IMR-90 (cell line): ENCODE measurements around the gene CASP3. TPM values are rescaled to one million over a fixed set of nuclear protein-coding genes. Genes with fewer than 3 reads are reported as not detected.

ENCODE experiments used
- ATAC-seq: fragments of 200-7000 bp; cut with Tn5 transposase; 2 replicates; pipeline ENCODE4 v1.9.1; 2020; ENCODE audit warnings: low read depth, mild to moderate bottlenecking, moderate library complexity
- BruUV-seq: library from RNA; stranded (reverse); fragments of 400-500 nt; replicated peaks from 2 replicates; lab custom pipeline; 2021; lab: Mats Ljungman, UMichigan
- CTCF ChIA-PET: fragments of 300-600 bp; formaldehyde crosslinking; extraction: SDS; loops from one replicate; lab custom pipeline; 2021; ENCODE audit warnings: antibody characterized with exemption; lab: Yijun Ruan, JAX
- POLR2A ChIA-PET: fragments of 300-600 bp; sonication (Branson Sonifier 250); formaldehyde crosslinking; loops from one replicate; lab custom pipeline; 2022; ENCODE audit warnings: antibody characterized with exemption; ENCODE audit not compliant: unreplicated experiment; lab: Charles Lee
- DNase-seq: peaks from one replicate; pipeline ENCODE4 v3.0.0; 2013
- H2AFZ ChIP-seq: replicated peaks from 2 replicates; pipeline ENCODE3; 2013; ENCODE audit warnings: low read length, mild to moderate bottlenecking; ENCODE audit not compliant: poor library complexity
- H2AK5ac ChIP-seq: 2 replicates; pipeline ENCODE4 v1.6.1; 2013; ENCODE audit warnings: low read depth, low read length, inconsistent platforms
- H2AK9ac ChIP-seq: replicated peaks from 2 replicates; pipeline ENCODE3; 2013; ENCODE audit warnings: mild to moderate bottlenecking, low read depth, low read length, moderate library complexity; ENCODE audit not compliant: poor library complexity
- H2BK120ac ChIP-seq: 2 replicates; pipeline ENCODE4 v1.6.1; 2013; ENCODE audit warnings: low read depth, low read length, inconsistent platforms
- H2BK15ac ChIP-seq: 3 replicates; pipeline ENCODE4 v1.6.1; 2013; ENCODE audit warnings: low read depth, low read length, inconsistent platforms
- H2BK20ac ChIP-seq: 2 replicates; pipeline ENCODE4 v1.6.1; 2013; ENCODE audit warnings: low read depth, mild to moderate bottlenecking, inconsistent platforms, low read length, moderate library complexity
- H2BK5ac ChIP-seq: 2 replicates; pipeline ENCODE4 v1.6.1; 2013; ENCODE audit warnings: mild to moderate bottlenecking, low read depth, low read length, inconsistent platforms; ENCODE audit not compliant: poor library complexity, severe bottlenecking
- H3K14ac ChIP-seq: replicated peaks from 2 replicates; pipeline ENCODE4 v1.6.1; 2013; ENCODE audit warnings: low read depth, low read length, inconsistent platforms
- H3K18ac ChIP-seq: 2 replicates; pipeline ENCODE4 v1.6.1; 2013; ENCODE audit warnings: low read depth, low read length, control low read depth
- H3K23ac ChIP-seq: 2 replicates; pipeline ENCODE4 v1.6.1; 2013; ENCODE audit warnings: low read depth, low read length, inconsistent platforms
- H3K27ac ChIP-seq: 2 replicates; pipeline ENCODE4 v1.5.1; 2013; ENCODE audit warnings: mild to moderate bottlenecking, control low read depth, low read length; ENCODE audit not compliant: insufficient read depth
- H3K27me3 ChIP-seq: 2 replicates; pipeline ENCODE4 v1.6.1; 2013; ENCODE audit warnings: low read length; ENCODE audit not compliant: control insufficient read depth, insufficient read depth
- H3K36me3 ChIP-seq: 2 replicates; pipeline ENCODE4 v1.6.1; 2013; ENCODE audit warnings: low read length, mixed read lengths; ENCODE audit not compliant: control insufficient read depth, insufficient read depth
- H3K4ac ChIP-seq: 2 replicates; pipeline ENCODE4 v1.6.1; 2013; ENCODE audit warnings: low read depth, low read length, inconsistent platforms
- H3K4me1 ChIP-seq: 2 replicates; pipeline ENCODE4 v1.6.1; 2013; ENCODE audit warnings: low read length, mixed read lengths; ENCODE audit not compliant: control insufficient read depth, insufficient read depth
- H3K4me2 ChIP-seq: 2 replicates; pipeline ENCODE4 v1.6.1; 2013; ENCODE audit warnings: low read depth, mild to moderate bottlenecking, control low read depth, low read length, moderate library complexity
- H3K4me3 ChIP-seq: 2 replicates; pipeline ENCODE4 v1.5.1; 2013; ENCODE audit warnings: low read depth, mild to moderate bottlenecking, control low read depth, low read length, moderate library complexity; ENCODE audit not compliant: insufficient read depth
- H3K56ac ChIP-seq: 2 replicates; pipeline ENCODE4 v1.6.1; 2013; ENCODE audit warnings: low read length, inconsistent platforms; ENCODE audit not compliant: insufficient read depth; ENCODE audit errors: extremely low read depth
- H3K79me1 ChIP-seq, 2 experiments: 2 replicates each; pipeline ENCODE4 v1.6.1; 2013; ENCODE audit warnings: low read length in 2 of 2, inconsistent platforms in 1 of 2, low read depth in 1 of 2
- H3K9ac ChIP-seq: 2 replicates; pipeline ENCODE4 v1.6.1; 2013; ENCODE audit warnings: low read depth, low read length, control low read depth
- H3K9me1 ChIP-seq: 2 replicates; pipeline ENCODE4 v1.6.1; 2013; ENCODE audit warnings: low read length, inconsistent platforms; ENCODE audit not compliant: insufficient read depth
- H3K9me3 ChIP-seq: 2 replicates; pipeline ENCODE4 v1.6.1; 2013; ENCODE audit warnings: low read length; ENCODE audit not compliant: control insufficient read depth, insufficient read depth
- H4K20me1 ChIP-seq: 2 replicates; pipeline ENCODE4 v1.6.1; 2013; ENCODE audit warnings: low read length, inconsistent platforms; ENCODE audit not compliant: insufficient read depth
- H4K5ac ChIP-seq: 2 replicates; pipeline ENCODE4 v1.6.1; 2013; ENCODE audit warnings: mild to moderate bottlenecking, low read depth, low read length, control low read depth
- H4K8ac ChIP-seq, 2 experiments: 2 replicates each; pipeline ENCODE4 v1.6.1; 2013; ENCODE audit warnings: low read depth in 2 of 2, low read length in 2 of 2, control low read depth in 1 of 2, inconsistent platforms in 1 of 2
- H4K91ac ChIP-seq: 2 replicates; pipeline ENCODE4 v1.6.1; 2013; ENCODE audit warnings: low read depth, low read length, inconsistent platforms; ENCODE audit not compliant: insufficient read depth
- BHLHE40 ChIP-seq: fragments of 150-350 bp; IDR thresholded peaks from 2 replicates; pipeline ENCODE4 v1.6.1; 2016; ENCODE audit warnings: mild to moderate bottlenecking, low read depth, low read length
- CEBPB ChIP-seq: IDR thresholded peaks from 2 replicates; pipeline ENCODE4 v1.6.1; 2012; ENCODE audit warnings: low read depth, low read length, improper control_type of control experiment
- CHD1 ChIP-seq: IDR thresholded peaks from 2 replicates; pipeline ENCODE4 v1.6.1; 2012; ENCODE audit warnings: low read depth, low read length, improper control_type of control experiment
- ELK1 ChIP-seq: fragments of 150-350 bp; IDR thresholded peaks from 2 replicates; pipeline ENCODE4 v1.6.1; 2016; ENCODE audit warnings: low read depth, mild to moderate bottlenecking, low read length, moderate library complexity, borderline replicate concordance
- FOS ChIP-seq: fragments of 150-350 bp; IDR thresholded peaks from 2 replicates; pipeline ENCODE4 v1.6.1; 2016; ENCODE audit warnings: low read depth, low read length
- MAFK ChIP-seq: IDR thresholded peaks from 2 replicates; pipeline ENCODE4 v1.6.1; 2012; ENCODE audit warnings: low read depth, low read length, improper control_type of control experiment
- MAZ ChIP-seq: IDR thresholded peaks from 2 replicates; pipeline ENCODE4 v1.6.1; 2012; ENCODE audit warnings: low read depth, mild to moderate bottlenecking, low read length, improper control_type of control experiment, moderate library complexity, borderline replicate concordance
- POLR2A ChIP-seq: IDR thresholded peaks from 2 replicates; pipeline ENCODE4 v1.6.1; 2012; ENCODE audit warnings: mild to moderate bottlenecking, low read depth, low read length
- RAD21 ChIP-seq: IDR thresholded peaks from 2 replicates; pipeline ENCODE4 v1.6.1; 2012; ENCODE audit warnings: low read length, improper control_type of control experiment
- RCOR1 ChIP-seq: IDR thresholded peaks from 2 replicates; pipeline ENCODE4 v1.6.1; 2012; ENCODE audit warnings: mild to moderate bottlenecking, low read length, improper control_type of control experiment; ENCODE audit not compliant: insufficient replicate concordance
- RFX5 ChIP-seq: IDR thresholded peaks from 2 replicates; pipeline ENCODE4 v1.8.0; 2012; ENCODE audit warnings: low read depth, mild to moderate bottlenecking, low read length, moderate library complexity
- WGBS, 2 experiments: methylation state at CpG; one replicate each; pipeline versions ENCODE4 v1.1.5 to v1.1.7; 2013; ENCODE audit warnings: missing lambda C conversion rate in 2 of 2; ENCODE audit not compliant: insufficient read length in 1 of 2; ENCODE audit errors: extremely low coverage in 2 of 2; 5-methylcytosine and 5-hydroxymethylcytosine counted together
- dilution Hi-C: fragments of 300-500 bp; cut with HindIII; formaldehyde crosslinking; loops from one replicate; pipeline ENCODE4 v1.14.3; 2018; ENCODE audit warnings: low sequenced_read_pairs; ENCODE audit not compliant: unreplicated experiment
- in situ Hi-C: fragments of 300-500 bp; cut with MboI; formaldehyde crosslinking; loops from 3 replicates; pipeline ENCODE4 v1.14.3; 2019; ENCODE audit warnings: low sequenced_read_pairs, inconsistent platforms, mixed read lengths
- intact Hi-C: fragments of 100-400 bp; cut with micrococcal nuclease; formaldehyde crosslinking; loops from 2 replicates; pipeline ENCODE4 v1.10.0; 2022
- polyA plus RNA-seq, 3 experiments: library from polyadenylated mRNA; depleted of rRNA; stranded (reverse); fragments of >200 nt; gene quantifications; 2 replicates each; pipeline ENCODE4 v1.2.3, GENCODE V29; 2012; ENCODE audit warnings: low replicate concordance in 1 of 3
- total RNA-seq: library from RNA; depleted of rRNA; stranded (reverse); fragments of >200 nt; gene quantifications from 2 replicates; pipeline ENCODE4 v1.2.3, GENCODE V29; 2012

CASP3 gene
- total and polyA plus RNA-seq, 2 of the 4 experiments (the other 2 are of a cell fraction): 26.7 to 27.4 TPM

- WGBS, 2 experiments: no CpG with 5 or more reads among the region's 2 CpGs
- no peak overlapping the region for H3K9ac ChIP-seq
- H3K4ac ChIP-seq: no peak overlapping the region
- no peak overlapping the region for H3K14ac ChIP-seq
- ATAC-seq (no peak), DNase-seq (no peak)
- no peaks in the 10 kb centered on the region for H3K79me1 ChIP-seq
- no peak overlapping the region for H4K91ac ChIP-seq
- H2BK15ac ChIP-seq: no peak overlapping the region
- H3K36me3 ChIP-seq: no peaks in the 10 kb centered on the region
- H3K9me1 ChIP-seq: no peaks in the 10 kb centered on the region
- peaks cover 2% of the 10 kb centered on the region for H3K27me3 ChIP-seq
- POLR2A ChIA-PET: no interaction called here
- H2AK5ac ChIP-seq: no peak overlapping the region
- H4K5ac ChIP-seq: no peak overlapping the region
- no peak overlapping the region for H3K56ac ChIP-seq
- no peaks in the 10 kb centered on the region for H4K20me1 ChIP-seq
- BruUV-seq: no TSS peak
- H2AFZ ChIP-seq: no peak overlapping the region
- no peak overlapping the region for H2AK9ac ChIP-seq
- H2BK120ac ChIP-seq: no peak overlapping the region
- no peak overlapping the region for H2BK5ac ChIP-seq
- intact Hi-C loops (no loop called here), in situ Hi-C loops (no loop called here), dilution Hi-C loops (no loop called here)
- no peak overlapping the region for H3K4me3 ChIP-seq
- H3K4me1 ChIP-seq: no peaks in the 10 kb centered on the region
- no peak overlapping the region for H3K27ac ChIP-seq
- TF ChIP-seq POLR2A (no peak), MAZ (no peak), BHLHE40 (no peak), FOS (no peak), CHD1 (no peak), CEBPB (no peak), RCOR1 (no peak), RAD21 (no peak), RFX5 (no peak), ELK1 (no peak), MAFK (no peak)
- no peak overlapping the region for H4K8ac ChIP-seq
- H3K18ac ChIP-seq: no peak overlapping the region
- CTCF ChIA-PET: no interaction called here
- no peak overlapping the region for H3K4me2 ChIP-seq
- no peak overlapping the region for H3K23ac ChIP-seq
- no peak overlapping the region for H2BK20ac ChIP-seq
- H3K9me3 ChIP-seq: no peaks in the 10 kb centered on the region
Observed at GRCh38 chr4:184613405-184613804, 35.8 kb downstream of the CASP3 start.
